Upper lobe of left lung (tissue), 4 donors: ENCODE results near the gene NRXN3.

Experiments used
- CTCF ChIP-seq, 6 experiments: fragments of 450-650 bp in 4 of 6; fragments of 200-600 bp in 2 of 6; sonication (generic) in 2 of 6; IDR thresholded peaks; one replicate each; pipeline ENCODE4 v1.5.1; 2016 to 2019; ENCODE audit warnings: antibody characterized with exemption in 6 of 6
- POLR2A ChIP-seq, 4 donors: fragments of 450-650 bp; IDR thresholded peaks; one replicate each; pipeline ENCODE4 v1.5.1; 2016 to 2017; ENCODE audit warnings: antibody characterized with exemption in 4 of 4, mild to moderate bottlenecking in 2 of 4
- POLR2AphosphoS5 ChIP-seq, 2 donors: sonication (generic); formaldehyde crosslinking; IDR thresholded peaks; one replicate each; pipeline ENCODE4 v1.5.1; 2017; ENCODE audit warnings: antibody characterized with exemption in 2 of 2

DNA sequence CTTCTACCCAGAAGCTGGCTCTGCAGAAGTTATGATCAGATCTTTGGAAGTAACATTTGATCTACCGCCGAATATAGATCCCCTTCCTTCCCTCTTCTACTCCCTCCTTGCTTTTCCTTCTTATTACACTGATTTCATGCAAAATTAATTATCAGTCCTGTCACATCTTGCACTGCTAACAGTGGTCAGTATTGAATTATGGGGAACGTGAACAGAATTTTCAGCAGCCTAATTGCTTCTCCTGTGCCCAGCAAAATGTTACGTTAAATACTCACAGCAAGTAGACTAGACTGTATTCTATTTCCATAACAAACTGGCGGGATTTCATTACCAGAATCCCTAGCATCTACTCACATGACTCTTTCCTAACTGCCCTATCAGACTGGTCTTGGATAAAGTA lies 1444.3 kb downstream of the NRXN3 start:
- TF ChIP-seq POLR2AphosphoS5 (IDR thresholded peaks at IDR 0.05) (no peak), CTCF (IDR thresholded peaks at IDR 0.05) (no peak), POLR2A (IDR thresholded peaks at IDR 0.05) (no peak)
